K562 (cell line): Measurements from ENCODE around the gene INTS4. TPM values are rescaled to one million over a fixed set of nuclear protein-coding genes. Genes with fewer than 3 reads are reported as not detected.

ENCODE experiments used
- ATAC-seq: fragments of 200-7000 bp; cut with Tn5 transposase; 3 replicates; pipeline ENCODE4 v1.9.1; 2020; ENCODE audit warnings: moderate library complexity
- BruUV-seq: library from RNA; stranded (reverse); fragments of 400-500 nt; replicated peaks from 2 replicates; lab custom pipeline; 2021; lab: Mats Ljungman, UMichigan
- CTCF ChIA-PET: fragments of 300-600 bp; formaldehyde crosslinking; extraction: SDS; loops from one replicate; lab custom pipeline; 2021; ENCODE audit warnings: low intra/inter-chr PET ratio; lab: Yijun Ruan, JAX
- POLR2A ChIA-PET: fragments of 300-600, 350-650 bp; sonication (Branson Sonifier 250); formaldehyde crosslinking; extraction: SDS; loops from one replicate; lab custom pipeline; 2021; ENCODE audit warnings: antibody characterized with exemption, inconsistent platforms; lab: Yijun Ruan, JAX
- DNase-seq, 4 experiments: peaks; one replicate each; pipeline versions ENCODE4 v3.0.0 to v3.0.0-alpha.2; 2011 to 2018; ENCODE audit warnings: low spot score in 3 of 4, mixed read lengths in 3 of 4; ENCODE audit errors: extremely low read depth in 1 of 4
- FAIRE-seq: peaks from 2 replicates; lab custom pipeline; 2011; peaks lifted over from hg19 to GRCh38; lab: Jason Lieb, UNC
- H2AFZ ChIP-seq: 2 replicates; pipeline ENCODE4 v1.6.0; 2011; ENCODE audit warnings: low read depth, low read length, control low read depth, inconsistent platforms
- H3K27ac ChIP-seq: fragments of 200-600 bp; 3 replicates; pipeline ENCODE4 v1.8.0; 2011; ENCODE audit warnings: low read depth, mild to moderate bottlenecking, control low read depth, inconsistent platforms, low read length, moderate library complexity, mixed read lengths; ENCODE audit errors: extremely low read depth
- H3K27me3 ChIP-seq, 2 experiments: fragments of 300-600 bp in 1 of 2; 2 replicates in 1 of 2; 3 replicates in 1 of 2; pipeline versions ENCODE4 v1.6.0 to v1.8.0; 2011; ENCODE audit warnings: inconsistent platforms in 2 of 2, low read length in 2 of 2, mild to moderate bottlenecking in 1 of 2, mixed read lengths in 1 of 2, moderate library complexity in 1 of 2; ENCODE audit not compliant: control insufficient read depth in 2 of 2, insufficient read depth in 2 of 2
- H3K36me3 ChIP-seq: fragments of 300-600 bp; 3 replicates; pipeline ENCODE4 v1.8.0; 2011; ENCODE audit warnings: mild to moderate bottlenecking, low read length, inconsistent platforms; ENCODE audit not compliant: control insufficient read depth, insufficient read depth
- H3K4me1 ChIP-seq, 2 experiments: fragments of 200-600 bp in 1 of 2; replicated peaks in 1 of 2; 2 replicates in 1 of 2; 3 replicates in 1 of 2; pipeline versions ENCODE4 v1.5.1 to v1.8.0; 2011; ENCODE audit warnings: inconsistent platforms in 2 of 2, low read length in 2 of 2, mild to moderate bottlenecking in 1 of 2, mixed read lengths in 1 of 2, moderate library complexity in 1 of 2; ENCODE audit not compliant: control insufficient read depth in 2 of 2, insufficient read depth in 2 of 2
- H3K4me2 ChIP-seq: 2 replicates; pipeline ENCODE4 v1.6.1; 2011; ENCODE audit warnings: low read length, control low read depth, inconsistent platforms, mixed read lengths; ENCODE audit not compliant: insufficient read depth
- H3K4me3 ChIP-seq: fragments of 200-600 bp; sonication (generic), shearing (Covaris generic); 2 replicates; pipeline ENCODE4 v1.5.1; 2016; ENCODE audit warnings: control low read depth, inconsistent platforms
- H3K79me2 ChIP-seq: fragments of 200-600 bp; 3 replicates; pipeline ENCODE4 v1.8.0; 2011; ENCODE audit warnings: low read length, inconsistent platforms; ENCODE audit not compliant: control insufficient read depth, insufficient read depth
- H3K9ac ChIP-seq, 2 experiments: 2 replicates each; pipeline versions ENCODE4 v1.6.0 to v1.6.1; 2011; ENCODE audit warnings: low read depth in 2 of 2, low read length in 2 of 2, control low read depth in 1 of 2, inconsistent platforms in 1 of 2, mild to moderate bottlenecking in 1 of 2, mixed read lengths in 1 of 2; ENCODE audit not compliant: insufficient read depth in 1 of 2
- H3K9me1 ChIP-seq: one replicate; pipeline ENCODE4 v1.6.0; 2011; ENCODE audit warnings: inconsistent platforms, mild to moderate bottlenecking, low read length, moderate library complexity; ENCODE audit not compliant: control insufficient read depth, insufficient read depth
- H3K9me3 ChIP-seq: replicated peaks from 2 replicates; pipeline ENCODE4 v1.5.1; 2011; ENCODE audit warnings: low read depth, low read length, inconsistent platforms; ENCODE audit not compliant: control insufficient read depth, insufficient read depth
- H4K20me1 ChIP-seq: replicated peaks from 2 replicates; pipeline ENCODE4 v1.6.1; 2011; ENCODE audit warnings: low read length, inconsistent platforms, mixed read lengths; ENCODE audit not compliant: control insufficient read depth, insufficient read depth
- AFF1 ChIP-seq, 2 experiments: fragments of 450-650 bp; IDR thresholded peaks; 2 replicates each; pipeline ENCODE4 v1.6.1; 2018; ENCODE audit warnings: mild to moderate bottlenecking in 2 of 2, low read depth in 1 of 2; ENCODE audit not compliant: partially characterized antibody in 2 of 2
- CBX2 ChIP-seq: fragments of 200-600 bp; sonication (generic); IDR thresholded peaks from one replicate; pipeline ENCODE4 v1.6.1; 2012; ENCODE audit warnings: mild to moderate bottlenecking, low read length, inconsistent platforms; ENCODE audit not compliant: insufficient read depth, poor library complexity, severe bottlenecking
- FOXA3 ChIP-seq, 2 experiments: fragments of 450-650 bp in 1 of 2; sonication (generic) in 1 of 2; formaldehyde crosslinking; IDR thresholded peaks in 1 of 2; conservative IDR thresholded peaks in 1 of 2; 2 replicates each; pipeline versions ENCODE4 v1.4.0 to v1.8.0; 2020 to 2022; ENCODE audit warnings: mild to moderate bottlenecking in 2 of 2, missing genetic modification reagents in 1 of 2
- HDAC3 ChIP-seq: fragments of 450-650 bp; IDR thresholded peaks from 2 replicates; pipeline ENCODE4 v1.6.1; 2018; ENCODE audit warnings: borderline replicate concordance, mild to moderate bottlenecking, moderate library complexity; ENCODE audit not compliant: partially characterized antibody
- HNRNPLL ChIP-seq: fragments of 200-400 bp; formaldehyde crosslinking; IDR thresholded peaks from 2 replicates; pipeline ENCODE4 v1.6.1; 2017; ENCODE audit warnings: low read length, low read depth, mild to moderate bottlenecking; ENCODE audit not compliant: poor library complexity, severe bottlenecking
- JUN ChIP-seq, 2 experiments: sonication (generic) in 1 of 2; formaldehyde crosslinking in 1 of 2; IDR thresholded peaks; 2 replicates each; pipeline versions ENCODE4 v1.6.1 to v1.8.0; 2012 to 2022; ENCODE audit warnings: borderline replicate concordance in 2 of 2, mild to moderate bottlenecking in 2 of 2, improper control_type of control experiment in 1 of 2, low read depth in 1 of 2, low read length in 1 of 2, missing genetic modification reagents in 1 of 2
- KAT2B ChIP-seq: IDR thresholded peaks from one replicate; pipeline ENCODE4 v1.6.1; 2012; ENCODE audit warnings: low read depth, mild to moderate bottlenecking, control low read depth, inconsistent platforms, low read length, moderate library complexity
- MAZ ChIP-seq, 2 experiments: fragments of 450-650 bp in 1 of 2; sonication (generic) in 1 of 2; formaldehyde crosslinking; IDR thresholded peaks in 1 of 2; conservative IDR thresholded peaks in 1 of 2; 2 replicates each; pipeline versions ENCODE4 v1.4.0 to v1.5.0; 2020; ENCODE audit warnings: mild to moderate bottlenecking in 1 of 2, missing genetic modification reagents in 1 of 2
- RB1 ChIP-seq: fragments of 450-650 bp; IDR thresholded peaks from 2 replicates; pipeline ENCODE4 v1.6.1; 2017; ENCODE audit warnings: low read depth, mild to moderate bottlenecking
- SMARCA5 ChIP-seq: fragments of 450-650 bp; IDR thresholded peaks from 2 replicates; pipeline ENCODE4 v1.6.1; 2016
- SMC3 ChIP-seq: conservative IDR thresholded peaks from 2 replicates; pipeline ENCODE4 v1.6.1; 2011; ENCODE audit warnings: low read depth, low read length, improper control_type of control experiment; ENCODE audit not compliant: insufficient read depth
- SPI1 ChIP-seq: IDR thresholded peaks from 2 replicates; pipeline ENCODE4 v1.6.1; 2011; ENCODE audit warnings: low read depth, low read length, control low read depth, borderline replicate concordance
- SREBF1 ChIP-seq: fragments of 150-350 bp; IDR thresholded peaks from 2 replicates; pipeline ENCODE4 v1.6.1; 2014; ENCODE audit warnings: antibody characterized with exemption, low read depth, low read length, borderline replicate concordance
- TARDBP ChIP-seq: fragments of 450-650 bp; IDR thresholded peaks from 2 replicates; pipeline ENCODE4 v1.6.1; 2016
- WGBS: fragments of 100-300 bp; shearing (Covaris generic); methylation state at CpG from one replicate; pipeline ENCODE4 v1.1.6; 2016; ENCODE audit warnings: low coverage, mixed read lengths; ENCODE audit not compliant: insufficient coverage; ENCODE audit errors: missing lambda C conversion rate; 5-methylcytosine and 5-hydroxymethylcytosine counted together
- in situ Hi-C: fragments of 300-500 bp; cut with MboI; formaldehyde crosslinking; loops from 4 replicates; pipeline ENCODE4 v1.15.0; 2018; ENCODE audit warnings: inconsistent platforms, mixed read lengths
- intact Hi-C: fragments of 100-400 bp; cut with micrococcal nuclease; formaldehyde crosslinking; loops from 2 replicates; pipeline ENCODE4 v1.14.2; 2022
- polyA plus RNA-seq, 8 experiments: library from polyadenylated mRNA; depleted of rRNA in 4 of 8; stranded (reverse) in 5 of 8; unstranded in 3 of 8; fragments of >200 nt; fragmentation: Nextera tagmentation in 2 of 8; fragmentation: Illumina TruSeq in 1 of 8; extraction: Ambion mirVana in 2 of 8; extraction: Trizol in 1 of 8; gene quantifications; 2 replicates each; pipeline versions ENCODE4 v1.2.1 to v1.2.3, GENCODE V29; 2011 to 2014; ENCODE audit warnings: inconsistent platforms in 1 of 8, missing spikeins in 1 of 8
- total RNA-seq, 7 experiments: library from RNA; depleted of rRNA in 6 of 7; stranded (reverse); fragments of >200 nt in 6 of 7; fragmentation: Illumina TruSeq in 2 of 7; extraction: Trizol in 2 of 7; gene quantifications; 2 replicates each; pipeline versions ENCODE4 v1.2.1 to v1.2.3, GENCODE V29; 2011 to 2021; ENCODE audit warnings: low replicate concordance in 1 of 7
- TF ChIP-seq, protein P1 (sequence below): fragments of 250-450 bp; sonication (Bioruptor Pico); IDR thresholded peaks from 2 replicates; pipeline ENCODE4 v1.4.0; 2020; ENCODE audit warnings: borderline replicate concordance
- TF ChIP-seq, protein P2 (sequence below): fragments of 450-650 bp; conservative IDR thresholded peaks from 2 replicates; pipeline ENCODE4 v1.6.1; 2016; ENCODE audit warnings: missing genetic modification characterization, low read depth, mild to moderate bottlenecking, missing compliant biosample characterization, moderate library complexity

Gene INTS4
- total and polyA plus RNA-seq, 9 of the 15 experiments (the other 6 are each of a cell fraction or from before 2014, with no cell fraction given) = 28.4 to 53.4 (median 44.5) TPM

GRCh38 chr11:77908835-77909234 lies 85.6 kb downstream of the INTS4 start:
- DNase-seq (no peak), ATAC-seq (no peak), FAIRE-seq (no peak)
- in situ Hi-C loops (no loop called here), intact Hi-C loops (no loop called here)
- H3K79me2 ChIP-seq = no peaks in the 10 kb centered on the region
- no peaks in the 10 kb centered on the region for H3K4me1 ChIP-seq
- CTCF ChIA-PET = no interaction called here
- H3K36me3 ChIP-seq = peaks cover 13% of the 10 kb centered on the region; the same call in 1 of the 3 replicates
- 93% methylated on average over 2 of the region's 2 CpGs for WGBS
- no TSS peak for BruUV-seq
- H3K27me3 ChIP-seq = no peaks in the 10 kb centered on the region
- no peaks in the 10 kb centered on the region for H4K20me1 ChIP-seq
- H3K9me1 ChIP-seq = no peaks in the 10 kb centered on the region
- no peak overlapping the region for H3K4me3 ChIP-seq
- POLR2A ChIA-PET = no interaction called here
- H3K9ac ChIP-seq = no peak overlapping the region
- H3K27ac ChIP-seq = no peak overlapping the region
- no peak overlapping the region for H3K4me2 ChIP-seq
- H3K9me3 ChIP-seq = no peaks in the 10 kb centered on the region
- H2AFZ ChIP-seq = no peak overlapping the region
- TF ChIP-seq HNRNPLL = no peak
- no peak for TF ChIP-seq SMARCA5
- no peak for TF ChIP-seq MAZ (CRISPR knock-in tag; conservative IDR thresholded peaks at IDR 0.05 in 1 of 2, IDR thresholded peaks at IDR 0.05 in 1 of 2)
- TF ChIP-seq KAT2B = no peak
- no peak for TF ChIP-seq AFF1 (IDR thresholded peaks at IDR 0.05; ENCODE audit: low read depth in 1 of 2, partially characterized antibody in 2 of 2)
- no peak for TF ChIP-seq HDAC3
- no peak for TF ChIP-seq JUN (IDR thresholded peaks at IDR 0.05; ENCODE audit: borderline replicate concordance, low read depth, low read length)
- no peak for TF ChIP-seq JUN (CRISPR knock-in tag; IDR thresholded peaks at IDR 0.05; ENCODE audit: borderline replicate concordance)
- TF ChIP-seq, protein P1, sequence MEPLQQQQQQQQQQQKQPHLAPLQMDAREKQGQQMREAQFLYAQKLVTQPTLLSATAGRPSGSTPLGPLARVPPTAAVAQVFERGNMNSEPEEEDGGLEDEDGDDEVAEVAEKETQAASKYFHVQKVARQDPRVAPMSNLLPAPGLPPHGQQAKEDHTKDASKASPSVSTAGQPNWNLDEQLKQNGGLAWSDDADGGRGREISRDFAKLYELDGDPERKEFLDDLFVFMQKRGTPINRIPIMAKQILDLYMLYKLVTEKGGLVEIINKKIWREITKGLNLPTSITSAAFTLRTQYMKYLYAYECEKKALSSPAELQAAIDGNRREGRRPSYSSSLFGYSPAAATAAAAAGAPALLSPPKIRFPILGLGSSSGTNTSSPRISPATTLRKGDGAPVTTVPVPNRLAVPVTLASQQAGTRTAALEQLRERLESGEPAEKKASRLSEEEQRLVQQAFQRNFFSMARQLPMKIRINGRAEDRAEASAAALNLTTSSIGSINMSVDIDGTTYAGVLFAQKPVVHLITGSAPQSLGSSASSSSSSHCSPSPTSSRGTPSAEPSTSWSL (CRISPR knock-in tag) = no peak
- no peak for TF ChIP-seq FOXA3 (CRISPR knock-in tag; conservative IDR thresholded peaks at IDR 0.05 in 1 of 2, IDR thresholded peaks at IDR 0.05 in 1 of 2)
- no peak for TF ChIP-seq SREBF1
- TF ChIP-seq, protein P2, sequence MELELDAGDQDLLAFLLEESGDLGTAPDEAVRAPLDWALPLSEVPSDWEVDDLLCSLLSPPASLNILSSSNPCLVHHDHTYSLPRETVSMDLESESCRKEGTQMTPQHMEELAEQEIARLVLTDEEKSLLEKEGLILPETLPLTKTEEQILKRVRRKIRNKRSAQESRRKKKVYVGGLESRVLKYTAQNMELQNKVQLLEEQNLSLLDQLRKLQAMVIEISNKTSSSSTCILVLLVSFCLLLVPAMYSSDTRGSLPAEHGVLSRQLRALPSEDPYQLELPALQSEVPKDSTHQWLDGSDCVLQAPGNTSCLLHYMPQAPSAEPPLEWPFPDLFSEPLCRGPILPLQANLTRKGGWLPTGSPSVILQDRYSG = no peak
- no peak for TF ChIP-seq RB1
- TF ChIP-seq SPI1 = no peak
- TF ChIP-seq CBX2 = no peak
- TF ChIP-seq TARDBP = no peak
- no peak for TF ChIP-seq SMC3
